ENCODE measurements around the gene QKI.

DNA sequence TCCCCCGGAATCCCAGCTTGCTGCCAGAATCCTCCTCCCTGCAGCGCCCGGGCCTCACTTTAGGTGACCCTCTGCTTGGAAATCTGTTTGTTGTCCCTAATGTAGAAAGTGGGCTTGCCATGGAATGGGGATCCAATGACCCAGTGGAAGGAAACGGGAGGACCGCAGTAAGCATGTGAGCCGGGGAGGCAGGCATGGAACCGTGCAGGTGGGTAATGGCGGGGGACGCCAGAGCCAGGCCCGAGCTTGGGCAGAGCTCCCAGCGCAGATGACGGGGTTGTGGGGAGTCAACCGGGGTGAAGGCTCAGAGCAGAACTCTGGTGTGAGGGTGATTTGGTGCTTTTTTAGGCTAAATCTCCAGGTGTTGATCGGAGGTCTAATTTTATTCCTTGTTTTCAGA, 188.3 kb downstream of the QKI start:
- TF ChIP-seq POLR2AphosphoS5 (IDR thresholded peaks at IDR 0.05; ENCODE audit: low read length) (no peak), CBX5 (IDR thresholded peaks at IDR 0.05; ENCODE audit: low read depth) (no peak), GABPA (IDR thresholded peaks at IDR 0.05; ENCODE audit: low read depth) (no peak), JUND (IDR thresholded peaks at IDR 0.05; ENCODE audit: low read depth, low read length) (no peak), POLR2A (IDR thresholded peaks at IDR 0.05; ENCODE audit: low read depth, low read length) (no peak), SRF (IDR thresholded peaks at IDR 0.05; ENCODE audit: low read depth in 2 of 2, low read length in 2 of 2) (no peak), ZBED1 (IDR thresholded peaks at IDR 0.05; ENCODE audit: borderline replicate concordance) (no peak), HCFC1 (IDR thresholded peaks at IDR 0.05; ENCODE audit: low read length) (no peak), POU2F2 (IDR thresholded peaks at IDR 0.05; ENCODE audit: borderline replicate concordance, low read depth, low read length) (no peak)
- TF ChIP-seq, protein P1, sequence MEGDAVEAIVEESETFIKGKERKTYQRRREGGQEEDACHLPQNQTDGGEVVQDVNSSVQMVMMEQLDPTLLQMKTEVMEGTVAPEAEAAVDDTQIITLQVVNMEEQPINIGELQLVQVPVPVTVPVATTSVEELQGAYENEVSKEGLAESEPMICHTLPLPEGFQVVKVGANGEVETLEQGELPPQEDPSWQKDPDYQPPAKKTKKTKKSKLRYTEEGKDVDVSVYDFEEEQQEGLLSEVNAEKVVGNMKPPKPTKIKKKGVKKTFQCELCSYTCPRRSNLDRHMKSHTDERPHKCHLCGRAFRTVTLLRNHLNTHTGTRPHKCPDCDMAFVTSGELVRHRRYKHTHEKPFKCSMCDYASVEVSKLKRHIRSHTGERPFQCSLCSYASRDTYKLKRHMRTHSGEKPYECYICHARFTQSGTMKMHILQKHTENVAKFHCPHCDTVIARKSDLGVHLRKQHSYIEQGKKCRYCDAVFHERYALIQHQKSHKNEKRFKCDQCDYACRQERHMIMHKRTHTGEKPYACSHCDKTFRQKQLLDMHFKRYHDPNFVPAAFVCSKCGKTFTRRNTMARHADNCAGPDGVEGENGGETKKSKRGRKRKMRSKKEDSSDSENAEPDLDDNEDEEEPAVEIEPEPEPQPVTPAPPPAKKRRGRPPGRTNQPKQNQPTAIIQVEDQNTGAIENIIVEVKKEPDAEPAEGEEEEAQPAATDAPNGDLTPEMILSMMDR (IDR thresholded peaks at IDR 0.05 in 2 of 3, conservative IDR thresholded peaks at IDR 0.05 in 1 of 3; ENCODE audit: control insufficient read depth in 2 of 3, extremely low read depth in 1 of 3, insufficient read depth in 1 of 3, low read depth in 3 of 3, low read length in 3 of 3), result no peak
- TF ChIP-seq, protein P2, sequence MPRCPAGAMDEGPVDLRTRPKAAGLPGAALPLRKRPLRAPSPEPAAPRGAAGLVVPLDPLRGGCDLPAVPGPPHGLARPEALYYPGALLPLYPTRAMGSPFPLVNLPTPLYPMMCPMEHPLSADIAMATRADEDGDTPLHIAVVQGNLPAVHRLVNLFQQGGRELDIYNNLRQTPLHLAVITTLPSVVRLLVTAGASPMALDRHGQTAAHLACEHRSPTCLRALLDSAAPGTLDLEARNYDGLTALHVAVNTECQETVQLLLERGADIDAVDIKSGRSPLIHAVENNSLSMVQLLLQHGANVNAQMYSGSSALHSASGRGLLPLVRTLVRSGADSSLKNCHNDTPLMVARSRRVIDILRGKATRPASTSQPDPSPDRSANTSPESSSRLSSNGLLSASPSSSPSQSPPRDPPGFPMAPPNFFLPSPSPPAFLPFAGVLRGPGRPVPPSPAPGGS (IDR thresholded peaks at IDR 0.05; ENCODE audit: borderline replicate concordance, insufficient read depth, low read depth, low read length, poor library complexity, severe bottlenecking), result no peak
- TF ChIP-seq, protein P3, sequence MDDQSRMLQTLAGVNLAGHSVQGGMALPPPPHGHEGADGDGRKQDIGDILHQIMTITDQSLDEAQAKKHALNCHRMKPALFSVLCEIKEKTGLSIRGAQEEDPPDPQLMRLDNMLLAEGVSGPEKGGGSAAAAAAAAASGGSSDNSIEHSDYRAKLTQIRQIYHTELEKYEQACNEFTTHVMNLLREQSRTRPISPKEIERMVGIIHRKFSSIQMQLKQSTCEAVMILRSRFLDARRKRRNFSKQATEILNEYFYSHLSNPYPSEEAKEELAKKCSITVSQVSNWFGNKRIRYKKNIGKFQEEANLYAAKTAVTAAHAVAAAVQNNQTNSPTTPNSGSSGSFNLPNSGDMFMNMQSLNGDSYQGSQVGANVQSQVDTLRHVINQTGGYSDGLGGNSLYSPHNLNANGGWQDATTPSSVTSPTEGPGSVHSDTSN (IDR thresholded peaks at IDR 0.05; ENCODE audit: insufficient replicate concordance, low read depth, low read length), result no peak
